H1 (cell line): ENCODE data around the gene DNLZ. TPM values are rescaled to one million over a fixed set of nuclear protein-coding genes. Genes with fewer than 3 reads are reported as not detected.

Source experiments
- ASH2L ChIP-seq: fragments of 200-600, 300-600 bp; sonication (generic); IDR thresholded peaks from one replicate; pipeline ENCODE4 v1.7.1; 2017; ENCODE audit warnings: low read length
- CEBPB ChIP-seq: IDR thresholded peaks from 2 replicates; pipeline ENCODE4 v1.6.1; 2012; ENCODE audit warnings: low read depth, low read length
- MAFK ChIP-seq: IDR thresholded peaks from 2 replicates; pipeline ENCODE4 v1.6.1; 2012; ENCODE audit warnings: low read depth, mild to moderate bottlenecking, improper control_type of control experiment, low read length
- POLR2A ChIP-seq, 2 experiments: IDR thresholded peaks; 1 replicate in 1 of 2; 2 replicates in 1 of 2; pipeline ENCODE4 v1.6.1; 2011; ENCODE audit warnings: low read depth in 2 of 2, low read length in 2 of 2, mild to moderate bottlenecking in 2 of 2; ENCODE audit errors: control extremely low read depth in 1 of 2
- SP1 ChIP-seq: IDR thresholded peaks from 2 replicates; pipeline ENCODE4 v1.6.1; 2011; ENCODE audit warnings: low read depth, low read length
- SUZ12 ChIP-seq: fragments of 200-600 bp; sonication (generic); IDR thresholded peaks from 2 replicates; pipeline ENCODE4 v1.6.1; 2012; ENCODE audit warnings: mild to moderate bottlenecking, inconsistent platforms, low read length, moderate library complexity, mixed read lengths
- TAF7 ChIP-seq: optimal IDR thresholded peaks from 2 replicates; pipeline ENCODE3; 2011; ENCODE audit warnings: low read depth, mild to moderate bottlenecking, inconsistent platforms, low read length, moderate library complexity, borderline replicate concordance
- polyA plus RNA-seq, 7 experiments: library from polyadenylated mRNA; depleted of rRNA in 3 of 7; stranded (reverse) in 5 of 7; unstranded in 2 of 7; fragments of >200 nt in 5 of 7; fragments of 200-250 nt in 2 of 7; gene quantifications; 1 replicate in 5 of 7; 2 replicates in 1 of 7; 4 replicates in 1 of 7; pipeline versions ENCODE4 v1.2.1 to v1.2.3, GENCODE V29; 2011 to 2013; ENCODE audit warnings: missing spikeins in 2 of 7, mixed read lengths in 2 of 7
- total RNA-seq: library from RNA; stranded (reverse); fragmentation: NEBNext Ultra II Directional; extraction: Animal tissue kit (Norgen Biotek cat#: 25700); gene quantifications from 2 replicates; pipeline ENCODE4 v1.2.1, GENCODE V29; 2021

DNLZ gene
- total and polyA plus RNA-seq, 2 of the 8 experiments (the other 6 are each of a cell fraction or from before 2014, with no cell fraction given): 11.6 to 17.9 TPM

DNA sequence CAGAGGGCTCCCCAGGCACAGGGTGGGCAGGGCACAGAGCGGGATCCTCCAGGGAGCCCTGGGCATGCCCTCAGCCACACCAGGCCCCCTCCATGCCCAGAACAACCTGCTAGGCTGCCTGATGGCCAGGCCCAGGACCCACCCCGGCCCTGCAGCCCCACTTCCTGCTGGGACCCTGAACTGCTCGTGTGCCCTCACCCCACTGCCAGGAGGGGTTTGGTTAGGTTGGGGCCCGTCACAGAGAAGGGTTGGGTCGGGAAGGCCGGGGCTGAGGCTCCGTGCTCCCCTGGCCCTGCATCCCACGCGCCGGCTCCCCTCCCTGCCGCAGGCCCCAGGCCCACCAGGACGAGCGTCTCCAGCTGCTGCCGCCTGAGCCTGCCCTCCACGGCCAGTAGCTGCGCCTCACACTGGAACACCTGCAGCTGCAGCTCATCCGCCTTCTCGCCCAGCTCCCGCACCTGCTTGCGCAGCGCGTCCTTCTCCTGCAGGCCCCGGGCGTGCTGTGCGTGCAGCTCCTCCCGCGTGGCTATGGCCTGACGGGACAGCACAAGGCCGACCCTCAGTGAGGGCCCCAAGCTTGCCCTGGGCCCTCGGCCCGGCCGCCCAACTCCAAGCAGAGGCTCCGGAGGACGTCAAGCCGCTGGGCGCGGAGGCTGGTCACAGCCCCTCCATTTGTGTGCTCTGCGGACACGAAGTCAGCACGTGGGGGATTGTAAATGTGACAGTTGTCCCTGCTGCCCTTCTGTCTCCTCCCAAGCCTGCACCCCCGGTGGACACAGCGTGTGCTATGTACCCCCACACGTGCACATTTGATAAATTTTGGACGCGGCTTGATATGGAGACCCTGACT, 4.0 kb upstream of the DNLZ start (continued):
- no peak for TF ChIP-seq CEBPB
- no peak for TF ChIP-seq MAFK
- TF ChIP-seq SP1: no peak
- TF ChIP-seq ASH2L: no peak
- TF ChIP-seq POLR2A (IDR thresholded peaks at IDR 0.05; ENCODE audit: control extremely low read depth in 1 of 2, low read depth in 2 of 2, low read length in 2 of 2): no peak
- no peak for TF ChIP-seq TAF7
- TF ChIP-seq SUZ12: no peak
